ENCODE results near the gene PKP3. TPM values are rescaled to one million over a fixed set of nuclear protein-coding genes. Genes with fewer than 3 reads are reported as not detected.
"Not testable (repeated sequence)": the region's sequence is repeated elsewhere in the genome, so short reads cannot be mapped to it uniquely, and the experiment has no call there.

Gene PKP3
- total RNA-seq, 8 experiments from 2014 or later, result 0.21 to 24.4 (median 3.2) TPM; not detected in 1

- 20 to 40% (median 34%) methylated on average over 1 to 15 of the region's 45 CpGs; no CpG with 5 or more reads in 7 of the 10 experiments for WGBS, 10 experiments
- Histone ChIP-seq H3K27ac (no peak overlapping the region), H3K4me1 (replicated peaks in 1 of 2) (no peaks in the 10 kb centered on the region), H3K4me3 (peak overlapping the region in 3 of 5 donors; percentile 20 to 24 (median 21))
- in situ Hi-C loops (cut with MboI; ENCODE audit: low pct_unique_long_range_greater_than_20kb in 2 of 9, low sequenced_read_pairs in 9 of 9, unreplicated experiment in 9 of 9), result no loop called here
- ATAC-seq (replicated peaks in 6 of 8), result peak in 5 of 8 experiments; percentile 1 to 15 (median 6)
These were observed 22.2 kb downstream of the PKP3 start for GRCh38 chr11:416051-416756.

GRCh38 chr11:416757-417621 is 23.0 kb downstream of the PKP3 start:
- WGBS, 10 experiments, result 0% methylated on average over 9 of the region's 97 CpGs; no CpG with 5 or more reads in 9 of the 10 experiments
- H3K27ac ChIP-seq, result no peak overlapping the region
- peak; percentile 34 to 82 (median 43) for ATAC-seq (replicated peaks in 6 of 8)
- in situ Hi-C loops (cut with MboI; ENCODE audit: low pct_unique_long_range_greater_than_20kb in 2 of 9, low sequenced_read_pairs in 9 of 9, unreplicated experiment in 9 of 9), result no loop called here
- H3K4me1 ChIP-seq (replicated peaks in 1 of 2), result no peaks in the 10 kb centered on the region
- H3K4me3 ChIP-seq, result peak overlapping the region in 4 of 5 donors; percentile 15 to 24 (median 20)

- no peak for ATAC-seq (replicated peaks in 6 of 8)
- Histone ChIP-seq H3K27ac (no peak overlapping the region), H3K4me3 (no peak overlapping the region), H3K4me1 (replicated peaks in 1 of 2) (no peaks in the 10 kb centered on the region)
- in situ Hi-C loops (cut with MboI; ENCODE audit: low pct_unique_long_range_greater_than_20kb in 2 of 9, low sequenced_read_pairs in 9 of 9, unreplicated experiment in 9 of 9), result no loop called here
- WGBS, 10 experiments, result 59 to 73% (median 60%) methylated on average over 1 to 3 of the region's 19 CpGs; no CpG with 5 or more reads in 7 of the 10 experiments
These were observed 23.8 kb downstream of the PKP3 start for GRCh38 chr11:417652-418342.

GRCh38 chr11:418343-419247 is 24.6 kb downstream of the PKP3 start:
- in situ Hi-C loops (cut with MboI; ENCODE audit: low pct_unique_long_range_greater_than_20kb in 2 of 9, low sequenced_read_pairs in 9 of 9, unreplicated experiment in 9 of 9), result no loop called here
- WGBS, 10 experiments, result 33 to 76% methylated on average over 1 to 8 of the region's 30 CpGs; no CpG with 5 or more reads in 8 of the 10 experiments
- Histone ChIP-seq H3K4me1 (replicated peaks in 1 of 2) (no peaks in the 10 kb centered on the region), H3K27ac (no peak overlapping the region), H3K4me3 (no peak overlapping the region)
- no peak for ATAC-seq (replicated peaks in 6 of 8)

- ATAC-seq (replicated peaks in 6 of 8), result no peak
- in situ Hi-C loops (cut with MboI; ENCODE audit: low pct_unique_long_range_greater_than_20kb in 2 of 9, low sequenced_read_pairs in 9 of 9, unreplicated experiment in 9 of 9), result no loop called here
- 80 to 90% methylated on average over 2 of the region's 20 CpGs; no CpG with 5 or more reads in 8 of the 10 experiments for WGBS, 10 experiments
- no peak overlapping the region for H3K4me3 ChIP-seq
- H3K27ac ChIP-seq, result no peak overlapping the region
- H3K4me1 ChIP-seq (replicated peaks in 1 of 2), result no peaks in the 10 kb centered on the region
These were observed 25.4 kb downstream of the PKP3 start for GRCh38 chr11:419248-420005.

GRCh38 chr11:420054-420910 is 26.3 kb downstream of the PKP3 start:
- H3K27ac ChIP-seq, result no peak overlapping the region
- in situ Hi-C loops (cut with MboI; ENCODE audit: low pct_unique_long_range_greater_than_20kb in 2 of 9, low sequenced_read_pairs in 9 of 9, unreplicated experiment in 9 of 9), result no loop called here
- H3K4me3 ChIP-seq, result no peak overlapping the region
- ATAC-seq (replicated peaks in 6 of 8), result no peak
- no peaks in the 10 kb centered on the region for H3K4me1 ChIP-seq (replicated peaks in 1 of 2)
- WGBS, 10 experiments, result 42 to 100% (median 92%) methylated on average over 1 to 3 of the region's 71 CpGs; no CpG with 5 or more reads in 7 of the 10 experiments

GRCh38 chr11:420911-421321 is 26.9 kb downstream of the PKP3 start:
- Histone ChIP-seq H3K27ac (no peak overlapping the region), H3K4me3 (no peak overlapping the region), H3K4me1 (replicated peaks in 1 of 2) (no peaks in the 10 kb centered on the region)
- no CpG with 5 or more reads among the region's 21 CpGs for WGBS, 10 experiments
- in situ Hi-C loops (cut with MboI; ENCODE audit: low pct_unique_long_range_greater_than_20kb in 2 of 9, low sequenced_read_pairs in 9 of 9, unreplicated experiment in 9 of 9), result no loop called here
- no peak for ATAC-seq (replicated peaks in 6 of 8)

GRCh38 chr11:422249-422656 is 28.2 kb downstream of the PKP3 start:
- Histone ChIP-seq H3K27ac (no peak overlapping the region), H3K4me3 (no peak overlapping the region), H3K4me1 (replicated peaks in 1 of 2) (no peaks in the 10 kb centered on the region)
- ATAC-seq (replicated peaks in 6 of 8), result no peak
- in situ Hi-C loops (cut with MboI; ENCODE audit: low pct_unique_long_range_greater_than_20kb in 2 of 9, low sequenced_read_pairs in 9 of 9, unreplicated experiment in 9 of 9), result no loop called here
- 20 to 77% (median 63%) methylated on average over 1 to 7 of the region's 10 CpGs; no CpG with 5 or more reads in 2 of the 10 experiments for WGBS, 10 experiments

GRCh38 chr11:424232-424631 is 30.2 kb downstream of the PKP3 start:
- ATAC-seq (replicated peaks in 6 of 8), result no peak
- in situ Hi-C loops (cut with MboI; ENCODE audit: low pct_unique_long_range_greater_than_20kb in 2 of 9, low sequenced_read_pairs in 9 of 9, unreplicated experiment in 9 of 9), result no loop called here
- Histone ChIP-seq H3K4me3 (no peak overlapping the region), H3K4me1 (replicated peaks in 1 of 2) (no peaks in the 10 kb centered on the region), H3K27ac (no peak overlapping the region)
- 21 to 90% (median 74%) methylated on average over 1 to 3 of the region's 4 CpGs for WGBS, 10 experiments

GRCh38 chr11:424766-425165 is 30.8 kb downstream of the PKP3 start:
- H3K4me1 ChIP-seq (replicated peaks in 1 of 2); in situ Hi-C loops (cut with MboI; ENCODE audit: low pct_unique_long_range_greater_than_20kb in 2 of 9, low sequenced_read_pairs in 9 of 9, unreplicated experiment in 9 of 9); ATAC-seq (replicated peaks in 6 of 8); H3K27ac ChIP-seq; H3K4me3 ChIP-seq: not testable (repeated sequence)
- WGBS, 10 experiments, result 9 to 93% (median 58%) methylated on average over 5 to 32 of the region's 45 CpGs

GRCh38 chr11:425301-425700 is 31.3 kb downstream of the PKP3 start:
- Histone ChIP-seq H3K27ac (no peak overlapping the region), H3K4me1 (replicated peaks in 1 of 2) (no peaks in the 10 kb centered on the region), H3K4me3 (no peak overlapping the region)
- no peak for ATAC-seq (replicated peaks in 6 of 8)
- in situ Hi-C loops (cut with MboI; ENCODE audit: low pct_unique_long_range_greater_than_20kb in 2 of 9, low sequenced_read_pairs in 9 of 9, unreplicated experiment in 9 of 9), result no loop called here
- WGBS, 10 experiments, result 49 to 100% (median 78%) methylated on average over 1 to 4 of the region's 4 CpGs
